Choroid plexus epithelial cell (primary cell): ENCODE data around the gene MLH1.

ENCODE experiments used
- DNase-seq: peaks from one replicate; pipeline ENCODE4 v3.0.0-alpha.2; 2010; ENCODE audit warnings: low read depth
- H3K4me3 ChIP-seq: 2 replicates; pipeline ENCODE4 v1.5.1; 2011; ENCODE audit warnings: low read depth, mild to moderate bottlenecking, control low read depth, low read length, moderate library complexity
- CTCF ChIP-seq: conservative IDR thresholded peaks from 2 replicates; pipeline ENCODE4 v1.5.1; 2011; ENCODE audit warnings: low read depth, mild to moderate bottlenecking, control low read depth, inconsistent platforms, low read length, moderate library complexity

MLH1 gene

DNA sequence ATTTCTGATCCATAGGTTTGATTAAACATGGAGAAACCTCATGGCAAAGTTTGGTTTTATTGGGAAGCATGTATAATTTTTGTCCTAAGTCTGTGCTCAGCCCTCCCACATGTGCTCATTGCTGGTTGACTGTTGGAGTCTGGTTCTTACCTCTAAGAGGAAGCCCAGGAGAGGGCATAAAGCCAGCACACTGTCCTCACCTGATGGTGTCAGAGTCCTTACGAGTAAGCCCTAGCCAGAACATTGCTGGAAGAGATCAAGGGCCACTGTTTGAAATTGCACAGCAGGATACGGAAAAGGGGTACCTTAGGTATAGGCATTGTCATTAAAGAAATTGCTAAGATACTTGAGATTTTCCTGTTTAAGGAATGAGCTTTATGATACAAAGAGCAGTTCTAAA, 21.3 kb downstream of the MLH1 start:
- H3K4me3 ChIP-seq = no peak overlapping the region
- no peak for DNase-seq
- TF ChIP-seq CTCF = no peak

DNA sequence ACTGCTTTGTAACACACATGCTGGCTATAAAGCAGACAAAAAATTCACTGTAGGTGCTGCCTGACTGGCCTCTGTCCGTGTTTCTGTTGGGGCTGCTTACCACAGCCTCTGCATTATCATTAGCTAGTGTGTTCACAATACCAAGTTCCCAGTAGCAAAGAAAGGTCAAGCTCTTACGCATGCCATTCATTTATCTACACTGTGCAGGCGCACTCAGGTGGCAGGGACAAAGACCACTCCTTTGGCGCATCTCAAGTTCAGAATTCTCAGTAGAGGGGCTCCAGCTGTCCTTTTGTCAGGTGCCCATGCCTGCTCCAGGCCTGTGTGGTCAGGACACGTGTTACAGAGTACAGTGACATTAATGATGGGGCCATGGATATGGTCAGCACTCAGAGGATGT, 22.3 kb downstream of the MLH1 start:
- H3K4me3 ChIP-seq = no peak overlapping the region
- no peak for DNase-seq
- TF ChIP-seq CTCF = no peak

DNA sequence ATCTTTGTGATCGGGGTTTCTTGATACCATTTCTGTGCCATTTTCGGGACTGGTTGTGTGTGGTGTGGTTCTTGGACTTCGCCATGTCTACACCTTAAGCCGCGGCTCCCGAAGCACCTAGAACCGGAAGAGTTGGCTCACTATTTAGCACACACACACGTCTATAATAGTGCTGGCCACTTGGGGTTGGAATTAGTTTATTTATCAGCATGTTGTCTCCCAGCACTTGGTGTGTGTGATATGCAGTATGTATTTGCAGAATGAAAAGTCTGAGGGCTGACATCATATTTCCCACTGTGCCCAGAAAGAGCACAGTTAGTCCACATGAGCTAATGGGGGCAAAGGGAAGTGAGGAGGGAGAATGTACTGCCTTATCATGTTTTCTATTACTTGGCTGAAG, 23.6 kb downstream of the MLH1 start:
- no peak overlapping the region for H3K4me3 ChIP-seq
- TF ChIP-seq CTCF = no peak
- no peak for DNase-seq

DNA sequence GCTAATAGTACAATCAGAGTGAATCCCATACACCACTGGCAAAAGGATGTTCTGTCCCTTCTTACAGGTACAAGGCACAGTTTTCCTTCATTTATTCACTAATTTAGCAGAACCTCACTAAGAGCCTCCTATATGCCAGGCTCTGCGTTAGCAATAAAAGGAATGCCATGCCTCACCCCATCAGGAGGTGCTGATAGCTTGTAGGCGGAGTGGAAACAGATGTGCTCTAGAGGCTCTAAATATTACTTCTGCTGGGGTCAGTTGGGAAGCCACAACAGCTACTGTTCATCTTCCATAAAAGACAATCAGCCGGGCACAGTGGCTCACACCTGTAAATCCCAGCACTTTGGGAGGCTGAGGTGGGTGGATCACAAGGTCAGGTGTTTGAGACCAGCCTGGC, 24.4 kb downstream of the MLH1 start:
- no peak overlapping the region for H3K4me3 ChIP-seq
- no peak for DNase-seq
- no peak for TF ChIP-seq CTCF

- TF ChIP-seq CTCF = peak; percentile 56
- DNase-seq = peak; percentile 53
- H3K4me3 ChIP-seq = no peak overlapping the region
These were observed 30.8 kb downstream of the MLH1 start for GRCh38 chr3:37024092-37024491.

- no peak for DNase-seq
- H3K4me3 ChIP-seq = no peak overlapping the region
- TF ChIP-seq CTCF = no peak
These were observed 31.6 kb downstream of the MLH1 start for GRCh38 chr3:37024820-37025405.

- no peak overlapping the region for H3K4me3 ChIP-seq
- no peak for DNase-seq
These were observed 32.4 kb downstream of the MLH1 start for GRCh38 chr3:37025561-37026335.

More at GRCh38 chr3:37025561-37026335, 32.4 kb downstream of the MLH1 start:
- no peak for TF ChIP-seq CTCF
